Upper lobe of right lung (tissue), 1 donor: ENCODE data around the gene MMP27. TPM values are rescaled to one million over a fixed set of nuclear protein-coding genes. Genes with fewer than 3 reads are reported as not detected.

ENCODE experiments used
- ATAC-seq: fragments of 200-7000 bp; cut with Tn5 transposase; one replicate; pipeline ENCODE4 v1.9.1; 2020; ENCODE audit warnings: mild to moderate bottlenecking, moderate library complexity
- DNase-seq: peaks from one replicate; pipeline ENCODE4 v3.0.0-alpha.2; 2020
- H3K27ac ChIP-seq: fragments of 200-600 bp; one replicate; pipeline ENCODE4 v1.8.0; 2022
- H3K27me3 ChIP-seq: fragments of 200-600 bp; one replicate; pipeline ENCODE4 v1.8.0; 2022; ENCODE audit warnings: mild to moderate bottlenecking
- H3K36me3 ChIP-seq: fragments of 200-600 bp; one replicate; pipeline ENCODE4 v1.8.0; 2022
- H3K4me1 ChIP-seq: fragments of 200-600 bp; one replicate; pipeline ENCODE4 v1.8.0; 2022
- H3K4me3 ChIP-seq: fragments of 200-600 bp; one replicate; pipeline ENCODE4 v1.8.0; 2022; ENCODE audit warnings: mild to moderate bottlenecking
- H3K9me3 ChIP-seq: fragments of 200-600 bp; one replicate; pipeline ENCODE4 v1.8.0; 2022
- intact Hi-C: fragments of 100-400 bp; cut with DNase I; formaldehyde crosslinking; loops from one replicate; pipeline ENCODE4 v1.11.0; 2022
- total RNA-seq: library from RNA; stranded (reverse); fragmentation: NEBNext Ultra II Directional; extraction: Animal tissue kit (Norgen Biotek cat#: 25700); gene quantifications from one replicate; pipeline ENCODE4 v1.2.1, GENCODE V29; 2021
- TF ChIP-seq, protein P1 (sequence below): fragments of 200-600 bp; IDR thresholded peaks from one replicate; pipeline ENCODE4 v1.8.0; 2022; ENCODE audit warnings: antibody characterized with exemption
- donor health status: DM: no; HTN: yes; CAD: no; lungs with severe emphysema.

The MMP27 gene
- total RNA-seq, 1 donor from 2014 or later = not detected

- ATAC-seq = no peak
- Histone ChIP-seq H3K9me3 (no peaks in the 10 kb centered on the region), H3K27ac (no peak overlapping the region), H3K4me3 (no peak overlapping the region), H3K4me1 (no peaks in the 10 kb centered on the region), H3K36me3 (no peaks in the 10 kb centered on the region), H3K27me3 (no peaks in the 10 kb centered on the region)
- TF ChIP-seq, protein P1, sequence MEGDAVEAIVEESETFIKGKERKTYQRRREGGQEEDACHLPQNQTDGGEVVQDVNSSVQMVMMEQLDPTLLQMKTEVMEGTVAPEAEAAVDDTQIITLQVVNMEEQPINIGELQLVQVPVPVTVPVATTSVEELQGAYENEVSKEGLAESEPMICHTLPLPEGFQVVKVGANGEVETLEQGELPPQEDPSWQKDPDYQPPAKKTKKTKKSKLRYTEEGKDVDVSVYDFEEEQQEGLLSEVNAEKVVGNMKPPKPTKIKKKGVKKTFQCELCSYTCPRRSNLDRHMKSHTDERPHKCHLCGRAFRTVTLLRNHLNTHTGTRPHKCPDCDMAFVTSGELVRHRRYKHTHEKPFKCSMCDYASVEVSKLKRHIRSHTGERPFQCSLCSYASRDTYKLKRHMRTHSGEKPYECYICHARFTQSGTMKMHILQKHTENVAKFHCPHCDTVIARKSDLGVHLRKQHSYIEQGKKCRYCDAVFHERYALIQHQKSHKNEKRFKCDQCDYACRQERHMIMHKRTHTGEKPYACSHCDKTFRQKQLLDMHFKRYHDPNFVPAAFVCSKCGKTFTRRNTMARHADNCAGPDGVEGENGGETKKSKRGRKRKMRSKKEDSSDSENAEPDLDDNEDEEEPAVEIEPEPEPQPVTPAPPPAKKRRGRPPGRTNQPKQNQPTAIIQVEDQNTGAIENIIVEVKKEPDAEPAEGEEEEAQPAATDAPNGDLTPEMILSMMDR = no peak
- no peak for DNase-seq
- intact Hi-C loops = no loop called here
These were observed 35.9 kb downstream of the MMP27 start for GRCh38 chr11:102669664-102670063.

GRCh38 chr11:102666331-102666957 lies 39.1 kb downstream of the MMP27 start:
- intact Hi-C loops = no loop called here
- H3K27me3 ChIP-seq = no peaks in the 10 kb centered on the region
- DNase-seq (no peak), ATAC-seq (peak; percentile 89)
- no peaks in the 10 kb centered on the region for H3K36me3 ChIP-seq
- H3K4me1 ChIP-seq = no peaks in the 10 kb centered on the region
- no peak overlapping the region for H3K27ac ChIP-seq
- TF ChIP-seq, protein P1 = peak; percentile 81
- H3K9me3 ChIP-seq = no peaks in the 10 kb centered on the region
- no peak overlapping the region for H3K4me3 ChIP-seq

DNA sequence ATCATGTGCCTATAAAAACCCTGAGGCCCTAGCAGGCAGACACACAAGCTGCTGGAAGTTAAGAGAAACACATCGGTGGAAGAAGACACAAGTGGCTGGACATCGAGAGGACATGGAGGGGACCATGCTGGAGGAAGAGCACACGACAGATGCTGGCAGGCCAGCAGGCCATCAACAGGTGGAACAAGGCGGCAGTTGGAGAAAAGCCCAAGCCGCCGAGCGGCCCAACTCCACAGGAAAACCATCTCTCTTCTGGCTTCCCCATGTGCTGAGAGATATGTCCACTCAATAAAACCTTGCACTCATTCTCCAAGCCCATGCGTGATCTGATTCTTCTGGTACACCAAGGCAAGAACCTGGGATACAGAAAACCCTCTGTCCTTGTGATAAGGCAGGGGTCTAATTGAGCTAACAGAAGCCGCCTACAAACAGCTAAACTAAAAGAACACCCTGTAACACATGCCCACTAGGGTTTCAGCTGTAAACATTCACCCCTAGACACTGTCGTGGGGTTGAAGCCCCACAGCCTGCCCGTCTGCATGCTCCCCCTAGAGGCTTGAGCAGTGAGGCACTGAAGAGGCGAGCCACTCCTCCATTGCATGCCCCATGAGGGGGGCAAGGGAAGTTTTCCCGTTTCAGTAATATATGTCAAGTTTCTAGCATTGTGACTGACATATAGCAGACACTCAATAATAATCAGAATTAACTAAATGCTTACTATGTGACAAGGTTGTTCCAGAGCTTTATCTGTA lies 41.4 kb downstream of the MMP27 start:
- Histone ChIP-seq H3K4me3 (no peak overlapping the region), H3K36me3 (no peaks in the 10 kb centered on the region), H3K27me3 (no peaks in the 10 kb centered on the region), H3K27ac (no peak overlapping the region), H3K9me3 (no peaks in the 10 kb centered on the region), H3K4me1 (no peaks in the 10 kb centered on the region)
- ATAC-seq = no peak
- TF ChIP-seq, protein P1 = no peak
- DNase-seq = no peak
- intact Hi-C loops = no loop called here

DNA sequence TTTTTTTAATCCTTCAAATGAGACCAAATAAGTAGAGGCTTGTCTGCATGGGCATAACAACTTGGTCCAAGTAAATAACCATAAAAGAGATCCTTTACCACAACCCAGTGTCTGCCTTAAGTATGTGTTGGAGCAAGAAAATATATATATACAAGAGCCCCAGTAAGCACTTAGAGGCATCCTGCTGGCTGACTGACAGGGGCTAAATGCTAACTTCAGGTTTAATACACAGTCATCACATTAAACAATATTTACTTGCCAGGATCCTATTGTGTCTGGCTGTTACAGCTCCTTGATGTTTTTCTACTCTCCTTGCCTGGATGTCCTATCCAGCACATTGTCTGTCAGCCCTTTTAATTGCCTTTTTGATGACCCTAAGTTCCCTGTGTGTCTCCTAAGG lies 43.0 kb downstream of the MMP27 start:
- Histone ChIP-seq H3K9me3 (no peaks in the 10 kb centered on the region), H3K27me3 (no peaks in the 10 kb centered on the region), H3K27ac (no peak overlapping the region), H3K4me1 (no peaks in the 10 kb centered on the region), H3K4me3 (no peak overlapping the region), H3K36me3 (no peaks in the 10 kb centered on the region)
- ATAC-seq = no peak
- DNase-seq = no peak
- intact Hi-C loops = no loop called here
- TF ChIP-seq, protein P1 = no peak

DNA sequence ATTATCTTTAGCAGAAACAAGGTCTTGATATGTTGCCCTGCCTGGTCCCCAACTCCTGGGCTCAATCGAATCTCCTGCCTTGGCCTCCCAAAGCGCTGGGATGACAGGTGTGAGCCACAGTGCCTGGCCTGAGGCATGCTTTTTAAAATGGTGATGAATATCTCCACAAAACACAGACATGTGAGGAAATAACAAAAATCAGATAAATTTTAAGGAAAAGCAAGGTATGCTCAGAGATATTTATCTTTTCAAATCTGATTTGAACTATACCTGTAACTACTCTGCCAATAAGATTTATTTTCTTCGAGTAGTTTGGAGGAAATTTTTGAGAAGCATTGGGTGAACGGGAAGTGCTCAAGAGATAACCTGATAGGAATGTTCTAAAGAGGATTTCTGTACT lies 44.5 kb downstream of the MMP27 start:
- DNase-seq (no peak), ATAC-seq (no peak)
- no peaks in the 10 kb centered on the region for H3K36me3 ChIP-seq
- H3K9me3 ChIP-seq = no peaks in the 10 kb centered on the region
- TF ChIP-seq, protein P1 = no peak
- no peak overlapping the region for H3K4me3 ChIP-seq
- no peaks in the 10 kb centered on the region for H3K27me3 ChIP-seq
- no peak overlapping the region for H3K27ac ChIP-seq
- intact Hi-C loops = no loop called here
- H3K4me1 ChIP-seq = no peaks in the 10 kb centered on the region
